Measurements from ENCODE around the gene TIGD3.

DNA sequence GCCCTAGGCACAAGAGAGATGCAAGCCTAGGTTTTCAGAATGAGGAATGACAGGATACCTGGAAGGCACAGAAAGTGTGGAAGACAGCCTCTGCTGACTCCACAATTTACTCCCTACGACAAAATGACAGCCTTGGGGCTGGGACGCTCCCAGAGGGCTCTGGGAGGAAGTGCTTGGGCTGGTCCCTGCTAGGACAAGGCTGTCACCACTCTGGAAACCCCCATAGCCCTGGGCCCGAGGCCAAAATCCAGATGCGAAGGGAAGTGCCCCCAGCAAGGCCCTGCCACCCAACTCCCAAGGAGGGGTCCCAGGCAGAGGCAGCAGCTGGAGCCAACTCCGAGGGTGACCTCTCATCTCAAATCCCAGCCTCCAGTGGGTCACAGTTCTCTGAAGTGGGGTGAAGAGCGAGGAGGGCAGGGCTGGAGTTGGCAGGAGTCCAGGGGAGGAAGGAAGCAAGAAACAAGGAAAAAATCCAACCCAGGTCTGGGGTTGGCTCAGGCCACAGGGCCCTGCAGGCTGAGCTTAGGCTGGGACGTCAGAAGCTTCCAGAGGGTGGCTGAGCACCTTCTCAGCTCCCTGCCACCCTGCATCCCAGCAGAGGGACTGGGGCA, 46.2 kb upstream of the TIGD3 start:
- TF ChIP-seq SUZ12 (IDR thresholded peaks at IDR 0.05; ENCODE audit: extremely low read depth, insufficient read depth, insufficient read length) (no peak), ZNF274 (IDR thresholded peaks at IDR 0.05; ENCODE audit: low read depth, low read length) (no peak), YY1 (IDR thresholded peaks at IDR 0.05; ENCODE audit: insufficient read depth, insufficient read length) (no peak)
